ENCODE measurements around the gene DBX2.
"Not testable (repeated sequence)": the region's sequence is repeated elsewhere in the genome, so short reads cannot be mapped to it uniquely, and the experiment has no call there.

DBX2 gene

GRCh38 chr12:45050751-45051571 lies at the start of gene DBX2:
Gene DBX2, minus strand, starts transcription at chr12:45051099. Its CDS starts 172 bp downstream, at chr12:45050927.
- H3K9me3 Mint-ChIP-seq: peaks cover 1% of the 10 kb centered on the region
- no peak for ATAC-seq (ENCODE audit: low read depth)

GRCh38 chr12:45098766-45099165 lies 47.9 kb upstream of the DBX2 start:
- ATAC-seq (ENCODE audit: low read depth) (no peak), DNase-seq (ENCODE audit: low spot score in 2 of 2) (no peak)
- Mint-ChIP-seq H3K4me1 (no peaks in the 10 kb centered on the region), H3K9me3 (no peaks in the 10 kb centered on the region), H3K36me3 (no peaks in the 10 kb centered on the region), H3K27me3 (peaks cover 3% of the 10 kb centered on the region), H3K4me3 (no peak overlapping the region), H3K27ac (no peak overlapping the region)

More at GRCh38 chr12:45050751-45051571, at the start of gene DBX2:
- no peak within 1 kb of the TSS for H3K27ac Mint-ChIP-seq
- no peak within 1 kb of the TSS for H3K4me3 Mint-ChIP-seq
- H3K4me1 Mint-ChIP-seq: no peaks in the 10 kb centered on the region
- H3K27me3 Mint-ChIP-seq: peaks cover 19% of the 10 kb centered on the region
- no peak for DNase-seq (ENCODE audit: low spot score in 2 of 2)
- H3K36me3 Mint-ChIP-seq: no peaks in the 10 kb centered on the region

GRCh38 chr12:45095417-45095816 lies 44.5 kb upstream of the DBX2 start:
- DNase-seq (ENCODE audit: low spot score in 2 of 2); H3K27me3 Mint-ChIP-seq; H3K36me3 Mint-ChIP-seq; H3K9me3 Mint-ChIP-seq; H3K4me1 Mint-ChIP-seq; ATAC-seq (ENCODE audit: low read depth); H3K27ac Mint-ChIP-seq; H3K4me3 Mint-ChIP-seq: not testable (repeated sequence)

- DNase-seq (ENCODE audit: low spot score in 2 of 2) (no peak), ATAC-seq (ENCODE audit: low read depth) (no peak)
- Mint-ChIP-seq H3K4me1 (no peaks in the 10 kb centered on the region), H3K27me3 (peaks cover 4% of the 10 kb centered on the region), H3K9me3 (no peaks in the 10 kb centered on the region), H3K4me3 (no peak overlapping the region), H3K27ac (no peak overlapping the region), H3K36me3 (no peaks in the 10 kb centered on the region)
These were observed 42.2 kb upstream of the DBX2 start for GRCh38 chr12:45093051-45093450.

- Mint-ChIP-seq H3K9me3 (peaks cover 3% of the 10 kb centered on the region), H3K36me3 (peaks cover 2% of the 10 kb centered on the region), H3K4me1 (no peaks in the 10 kb centered on the region), H3K27ac (no peak overlapping the region), H3K4me3 (no peak overlapping the region), H3K27me3 (peaks cover 4% of the 10 kb centered on the region)
- ATAC-seq (ENCODE audit: low read depth) (no peak), DNase-seq (ENCODE audit: low spot score in 2 of 2) (no peak)
These were observed 38.6 kb upstream of the DBX2 start for GRCh38 chr12:45089411-45090075.

- Mint-ChIP-seq H3K4me3 (no peak overlapping the region), H3K27me3 (peaks cover 4% of the 10 kb centered on the region)
- DNase-seq (ENCODE audit: low spot score in 2 of 2): no peak
These were observed 37.7 kb upstream of the DBX2 start for GRCh38 chr12:45088608-45089007.

GRCh38 chr12:45084248-45084647 lies 33.3 kb upstream of the DBX2 start:
- ATAC-seq (ENCODE audit: low read depth); DNase-seq (ENCODE audit: low spot score in 2 of 2); H3K9me3 Mint-ChIP-seq; H3K4me1 Mint-ChIP-seq; H3K36me3 Mint-ChIP-seq; H3K27me3 Mint-ChIP-seq; H3K27ac Mint-ChIP-seq; H3K4me3 Mint-ChIP-seq: not testable (repeated sequence)

More at GRCh38 chr12:45088608-45089007, 37.7 kb upstream of the DBX2 start:
- Mint-ChIP-seq H3K9me3 (peaks cover 4% of the 10 kb centered on the region), H3K4me1 (no peaks in the 10 kb centered on the region), H3K36me3 (peaks cover 2% of the 10 kb centered on the region), H3K27ac (no peak overlapping the region)
- ATAC-seq (ENCODE audit: low read depth): no peak

GRCh38 chr12:45077251-45077650 lies 26.4 kb upstream of the DBX2 start:
- no peak for DNase-seq (ENCODE audit: low spot score in 2 of 2)
- no peak for ATAC-seq (ENCODE audit: low read depth)
- Mint-ChIP-seq H3K9me3 (peaks cover 2% of the 10 kb centered on the region), H3K36me3 (no peaks in the 10 kb centered on the region), H3K27ac (no peak overlapping the region), H3K27me3 (peaks cover 5% of the 10 kb centered on the region), H3K4me3 (no peak overlapping the region), H3K4me1 (no peaks in the 10 kb centered on the region)

- Mint-ChIP-seq H3K27me3 (peaks cover 5% of the 10 kb centered on the region), H3K27ac (no peak overlapping the region), H3K4me1 (no peaks in the 10 kb centered on the region), H3K4me3 (no peak overlapping the region), H3K9me3 (peaks cover 2% of the 10 kb centered on the region), H3K36me3 (no peaks in the 10 kb centered on the region)
- ATAC-seq (ENCODE audit: low read depth) (no peak), DNase-seq (ENCODE audit: low spot score in 2 of 2) (no peak)
These were observed 25.6 kb upstream of the DBX2 start for GRCh38 chr12:45076417-45077026.

- Mint-ChIP-seq H3K9me3 (no peaks in the 10 kb centered on the region), H3K36me3 (no peaks in the 10 kb centered on the region), H3K27me3 (peaks cover 5% of the 10 kb centered on the region), H3K27ac (no peak overlapping the region), H3K4me3 (no peak overlapping the region), H3K4me1 (no peaks in the 10 kb centered on the region)
- DNase-seq (ENCODE audit: low spot score in 2 of 2) (no peak), ATAC-seq (ENCODE audit: low read depth) (no peak)
These were observed 24.8 kb upstream of the DBX2 start for GRCh38 chr12:45075587-45076282.

GRCh38 chr12:45065125-45065626 lies 14.3 kb upstream of the DBX2 start:
- H3K36me3 Mint-ChIP-seq: no peaks in the 10 kb centered on the region
- no peak overlapping the region for H3K27ac Mint-ChIP-seq
- no peak for DNase-seq (ENCODE audit: low spot score in 2 of 2)
- no peaks in the 10 kb centered on the region for H3K4me1 Mint-ChIP-seq
- peaks cover 11% of the 10 kb centered on the region for H3K9me3 Mint-ChIP-seq
- H3K4me3 Mint-ChIP-seq: no peak overlapping the region
- H3K27me3 Mint-ChIP-seq: peaks cover 2% of the 10 kb centered on the region
- ATAC-seq (ENCODE audit: low read depth): no peak

GRCh38 chr12:45060976-45061375 lies 10.1 kb upstream of the DBX2 start:
- no peaks in the 10 kb centered on the region for H3K36me3 Mint-ChIP-seq
- peaks cover 8% of the 10 kb centered on the region for H3K9me3 Mint-ChIP-seq
- H3K27ac Mint-ChIP-seq: no peak overlapping the region
- no peaks in the 10 kb centered on the region for H3K4me1 Mint-ChIP-seq
- no peak for ATAC-seq (ENCODE audit: low read depth)
- no peak overlapping the region for H3K4me3 Mint-ChIP-seq
- H3K27me3 Mint-ChIP-seq: peaks cover 7% of the 10 kb centered on the region
- DNase-seq (ENCODE audit: low spot score in 2 of 2): no peak

- Mint-ChIP-seq H3K4me3 (no peak overlapping the region), H3K9me3 (peaks cover 1% of the 10 kb centered on the region), H3K4me1 (no peaks in the 10 kb centered on the region), H3K27ac (no peak overlapping the region), H3K27me3 (peaks cover 17% of the 10 kb centered on the region), H3K36me3 (no peaks in the 10 kb centered on the region)
- no peak for ATAC-seq (ENCODE audit: low read depth)
- no peak for DNase-seq (ENCODE audit: low spot score in 2 of 2)
These were observed 750 bp upstream of the DBX2 start for GRCh38 chr12:45051572-45052125.

Data from memory B cell (primary cell).